Esophagus squamous epithelium (tissue), 5 donors: ENCODE data around the gene RAB40B. TPM values are rescaled to one million over a fixed set of nuclear protein-coding genes. Genes with fewer than 3 reads are reported as not detected.
A peak's percentile ranks its signal among the peaks of the same experiment; 100 is the strongest.

Experiments used
- DNase-seq: peaks from one replicate; lab custom pipeline; 2025; lab: John Stamatoyannopoulos, UW
- H3K27ac ChIP-seq, 4 donors: fragments of 200-600 bp; sonication (generic); one replicate each; pipeline ENCODE4 v1.5.1; 2016 to 2019; ENCODE audit warnings: mild to moderate bottlenecking in 1 of 4
- H3K27me3 ChIP-seq, 4 donors: fragments of 200-600 bp; sonication (generic); 1 replicate in 3 of 4; 2 replicates in 1 of 4; pipeline versions ENCODE4 v1.5.1 to v1.6.0; 2017 to 2021; ENCODE audit warnings: antibody characterized with exemption in 1 of 4
- H3K36me3 ChIP-seq, 3 donors: fragments of 200-600 bp; sonication (generic); one replicate each; pipeline ENCODE4 v1.5.1; 2016 to 2019
- H3K4me1 ChIP-seq, 3 donors: fragments of 200-600 bp; sonication (generic); one replicate each; pipeline ENCODE4 v1.5.1; 2017 to 2019
- H3K4me3 ChIP-seq, 4 donors: fragments of 200-600 bp; sonication (generic); 1 replicate in 3 of 4; 2 replicates in 1 of 4; pipeline ENCODE4 v1.5.1; 2016 to 2019; ENCODE audit warnings: mild to moderate bottlenecking in 2 of 4, moderate library complexity in 1 of 4
- H3K9me3 ChIP-seq, 3 donors: fragments of 200-600 bp; sonication (generic); one replicate each; pipeline ENCODE4 v1.5.1; 2016 to 2019
- CTCF ChIP-seq, 6 experiments: fragments of 450-650 bp in 4 of 6; fragments of 200-600 bp in 2 of 6; sonication (generic) in 2 of 6; IDR thresholded peaks; one replicate each; pipeline ENCODE4 v1.5.1; 2016 to 2019; ENCODE audit warnings: antibody characterized with exemption in 6 of 6, mild to moderate bottlenecking in 4 of 6, moderate library complexity in 4 of 6
- POLR2A ChIP-seq, 4 donors: fragments of 450-650 bp; IDR thresholded peaks; one replicate each; pipeline ENCODE4 v1.6.1; 2017; ENCODE audit warnings: antibody characterized with exemption in 4 of 4, mild to moderate bottlenecking in 4 of 4, moderate library complexity in 3 of 4
- WGBS, 2 donors: methylation state at CpG; one replicate each; pipeline ENCODE4 v1.1.5; 2018; 5-methylcytosine and 5-hydroxymethylcytosine counted together
- intact Hi-C: fragments of 100-400 bp; cut with DNase I; formaldehyde crosslinking; loops from one replicate; pipeline ENCODE4 v1.15.0; 2022
- total RNA-seq, 4 donors: library from RNA; depleted of rRNA; stranded (reverse); fragments of >200 nt; gene quantifications; one replicate each; pipeline ENCODE4 v1.1.0, GENCODE V29; 2016
- donor health status: DM: yes; HTN: yes; CAD: no.

The RAB40B gene
- total RNA-seq, 4 donors from 2014 or later, result 3.4 to 20.8 (median 9.8) TPM

- TF ChIP-seq CTCF (IDR thresholded peaks at IDR 0.05) (no peak), POLR2A (IDR thresholded peaks at IDR 0.05) (no peak)
- no peaks in the 10 kb centered on the region for H3K27me3 ChIP-seq
- DNase-seq, result no peak
- H3K9me3 ChIP-seq, result peaks cover 0 to 12% (median 0%) of the 10 kb centered on the region in 3 donors
- no peak overlapping the region for H3K27ac ChIP-seq
- H3K36me3 ChIP-seq, result peaks cover 0 to 49% (median 12%) of the 10 kb centered on the region in 3 donors
- intact Hi-C loops, result no loop called here
- no peak overlapping the region for H3K4me3 ChIP-seq
- WGBS, 2 donors, result 83 to 93% methylated on average over 9 to 10 of the region's 10 CpGs
- peaks cover 3 to 8% (median 6%) of the 10 kb centered on the region in 3 donors for H3K4me1 ChIP-seq
Observed at GRCh38 chr17:82740906-82741759, 42.6 kb upstream of the RAB40B start.

DNA sequence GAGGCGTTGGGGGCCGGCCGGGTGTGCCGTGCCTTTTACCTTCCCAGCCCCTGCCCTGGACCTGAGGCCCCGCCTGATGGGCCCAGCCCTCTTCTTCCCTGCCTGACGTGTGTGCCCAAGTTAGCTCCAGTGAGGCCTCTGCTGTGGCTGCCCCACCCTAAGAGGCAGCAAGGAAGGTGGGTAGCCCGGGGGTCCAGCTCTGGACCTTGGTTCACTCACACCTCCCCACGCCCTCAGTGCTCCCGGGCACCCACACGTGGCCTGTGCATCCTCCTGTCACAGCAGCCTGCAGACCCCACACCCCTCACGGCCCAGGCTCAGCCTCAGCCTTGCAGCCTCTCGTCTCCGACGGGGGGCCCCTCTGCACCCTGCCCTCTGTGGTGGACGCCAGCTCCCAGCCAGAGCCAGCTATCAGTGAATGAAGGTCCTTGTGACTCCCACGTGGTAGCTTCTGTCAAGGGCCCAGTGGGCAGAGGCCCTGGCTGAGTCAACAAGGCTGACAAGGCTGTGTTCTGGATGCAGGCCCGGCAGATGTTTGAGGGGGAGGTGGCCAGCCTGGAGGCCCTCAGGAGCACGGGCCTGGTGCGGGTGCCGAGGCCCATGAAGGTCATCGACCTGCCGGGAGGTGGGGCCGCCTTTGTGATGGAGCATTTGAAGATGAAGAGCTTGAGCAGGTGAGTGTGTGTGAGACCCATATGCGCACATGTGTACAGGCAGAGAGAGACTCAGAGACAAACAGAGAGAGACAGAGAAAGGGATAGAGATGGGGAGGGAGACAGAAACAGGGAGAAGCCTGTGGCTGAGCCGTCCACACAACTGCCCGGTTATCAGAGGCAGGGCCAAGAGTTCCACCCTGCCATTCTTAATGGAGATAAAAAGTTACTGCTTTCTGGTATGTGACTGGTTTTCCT, 39.7 kb upstream of the RAB40B start:
- intact Hi-C loops, result no loop called here
- WGBS, 2 donors, result 77 to 78% methylated on average over 9 to 12 of the region's 26 CpGs
- Histone ChIP-seq H3K36me3 (peaks cover 0 to 53% (median 12%) of the 10 kb centered on the region in 3 donors), H3K4me3 (no peak overlapping the region), H3K4me1 (peaks cover 10 to 24% (median 15%) of the 10 kb centered on the region in 3 donors), H3K27me3 (no peaks in the 10 kb centered on the region), H3K9me3 (peaks cover 0 to 23% (median 6%) of the 10 kb centered on the region in 3 donors), H3K27ac (no peak overlapping the region)
- TF ChIP-seq CTCF (IDR thresholded peaks at IDR 0.05) (no peak), POLR2A (IDR thresholded peaks at IDR 0.05) (no peak)
- DNase-seq, result no peak

DNA sequence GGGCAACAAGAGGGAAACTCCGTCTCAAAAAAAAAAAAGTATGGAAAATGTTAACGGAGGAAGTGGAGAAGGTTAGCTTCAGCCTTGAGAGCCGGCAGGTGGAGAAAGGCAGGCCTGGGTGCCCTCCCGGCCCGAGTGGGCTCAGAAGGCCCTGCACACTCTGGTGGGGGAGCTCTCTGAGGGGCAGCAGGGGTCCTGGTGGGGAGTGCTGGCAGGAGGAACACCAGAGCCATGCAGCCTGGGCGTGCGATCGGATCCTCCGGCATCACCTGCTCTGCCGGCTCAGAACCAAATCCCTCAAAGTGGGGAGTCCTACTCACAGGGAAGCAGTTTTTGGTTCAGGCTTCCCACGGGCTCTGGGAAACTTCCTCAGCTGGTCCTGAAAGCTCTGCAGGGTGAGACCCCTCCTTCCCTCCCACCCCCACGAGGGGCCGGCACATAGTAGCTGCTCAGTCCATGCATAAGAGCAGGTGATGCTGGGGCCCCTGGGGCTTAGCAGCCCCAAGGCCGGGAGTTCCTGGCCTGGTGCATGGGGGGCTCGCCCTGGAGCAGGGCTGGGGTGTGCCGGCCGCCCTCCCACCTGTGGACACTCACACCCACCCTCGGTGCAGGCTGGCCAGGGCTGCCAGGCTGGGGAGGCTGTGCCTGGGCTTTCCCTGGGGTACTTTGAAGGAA, 38.1 kb upstream of the RAB40B start:
- WGBS, 2 donors, result 88 to 93% methylated on average over 5 to 15 of the region's 18 CpGs
- Histone ChIP-seq H3K4me1 (peaks cover 10 to 24% (median 15%) of the 10 kb centered on the region in 3 donors), H3K9me3 (peaks cover 0 to 27% (median 6%) of the 10 kb centered on the region in 3 donors), H3K36me3 (peaks cover 0 to 53% (median 12%) of the 10 kb centered on the region in 3 donors), H3K27ac (no peak overlapping the region), H3K4me3 (no peak overlapping the region), H3K27me3 (no peaks in the 10 kb centered on the region)
- no peak for TF ChIP-seq POLR2A (IDR thresholded peaks at IDR 0.05)
- no peak for TF ChIP-seq CTCF (IDR thresholded peaks at IDR 0.05)
- intact Hi-C loops, result no loop called here
- no peak for DNase-seq

DNA sequence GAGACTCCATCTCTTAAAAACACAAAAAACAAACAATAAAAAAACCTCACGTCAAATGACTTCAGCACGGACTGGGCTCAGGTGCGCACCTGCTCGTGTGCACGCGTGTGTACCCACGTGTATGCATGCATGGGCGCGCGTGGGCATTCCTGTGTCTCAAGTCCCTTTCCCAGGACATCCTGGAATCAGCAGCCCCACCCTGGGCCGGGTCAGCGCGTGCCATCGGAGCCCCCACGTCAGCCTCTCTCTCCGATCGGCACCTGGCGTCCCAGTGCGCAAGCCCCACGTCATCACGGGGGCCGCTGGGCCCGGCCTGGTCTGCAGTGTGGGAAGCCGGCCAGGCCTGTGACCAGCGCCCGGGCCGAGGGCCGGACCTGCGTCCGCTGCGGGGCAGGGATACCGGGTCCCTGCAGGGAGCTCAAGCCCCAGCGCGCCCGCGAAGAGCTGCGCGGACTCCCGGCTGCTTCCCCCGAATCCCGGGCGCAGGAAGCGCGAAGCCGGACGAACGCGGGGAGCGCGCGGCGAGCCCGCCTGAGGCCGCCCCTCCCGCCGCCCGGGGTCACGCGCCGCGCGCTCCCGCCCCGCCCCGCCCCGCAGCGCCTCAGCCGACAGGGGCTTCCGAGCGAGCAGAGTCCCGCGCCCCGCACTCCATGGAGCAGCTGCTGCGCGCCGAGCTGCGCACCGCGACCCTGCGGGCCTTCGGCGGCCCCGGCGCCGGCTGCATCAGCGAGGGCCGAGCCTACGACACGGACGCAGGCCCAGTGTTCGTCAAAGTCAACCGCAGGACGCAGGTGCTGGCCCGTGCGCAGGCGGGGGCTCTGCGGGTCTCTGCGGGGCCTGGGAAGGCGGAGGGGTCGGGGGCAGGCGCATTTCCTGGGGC, 36.7 kb upstream of the RAB40B start, which contains the start of gene FN3K:
TSS of gene FN3K (plus strand) at position 629 of the 880 bp plus-strand sequence. CDS start at position 651, 22 bp downstream.
- Histone ChIP-seq H3K4me1 (peaks cover 10 to 24% (median 15%) of the 10 kb centered on the region in 3 donors), H3K4me3 (peak within 1 kb of the TSS; percentile 57 to 93 (median 65)), H3K27ac (peak within 1 kb of the TSS; percentile 53 to 85 (median 78)), H3K36me3 (peaks cover 0 to 45% (median 0%) of the 10 kb centered on the region in 3 donors), H3K27me3 (no peaks in the 10 kb centered on the region), H3K9me3 (peaks cover 0 to 16% (median 6%) of the 10 kb centered on the region in 3 donors)
- DNase-seq, result no peak
- TF ChIP-seq CTCF (IDR thresholded peaks at IDR 0.05) (no peak), POLR2A (IDR thresholded peaks at IDR 0.05) (peak in 1 of 4 donors; percentile 26)
- intact Hi-C loops, result no loop called here
- 5 to 31% methylated on average over 3 to 43 of the region's 101 CpGs for WGBS, 2 donors
